Measurements from ENCODE around the gene OXLD1. TPM values are rescaled to one million over a fixed set of nuclear protein-coding genes. Genes with fewer than 3 reads are reported as not detected.
A peak's percentile ranks its signal among the peaks of the same experiment; 100 is the strongest.

The OXLD1 gene
- total and polyA plus RNA-seq, 7 donors: 15.5 to 44.9 (median 23.6) TPM

- H3K4me1 ChIP-seq: peaks cover 15% of the 10 kb centered on the region
- H3K4me3 ChIP-seq: peak overlapping the region; percentile 97
- WGBS, 3 donors: 0 to 1% (median 1%) methylated on average over 33 to 37 of the region's 37 CpGs
- H3K9me3 ChIP-seq: no peaks in the 10 kb centered on the region
- peak overlapping the region; percentile 84 for H3K27ac ChIP-seq
- H3K27me3 ChIP-seq (ENCODE audit: insufficient read depth in 3 of 3, low read length in 2 of 3): no peaks in the 10 kb centered on the region
- DNase-seq (no peak), ATAC-seq (peak in 1 of 4 donors; percentile 4)
- H3K36me3 ChIP-seq (ENCODE audit: insufficient read depth in 1 of 2, low read depth in 1 of 2): peaks cover 8 to 35% of the 10 kb centered on the region in 2 donors
- intact Hi-C loops (cut with DNase I): loop anchor here in 1 of 2 donors (5.0 kb wide), 1 partner anchor 46 kb away; the partner anchor contains the start of genes NPLOC4 and TSPAN10
- no peak for TF ChIP-seq CTCF (IDR thresholded peaks at IDR 0.05)
These were observed 16.8 kb upstream of the OXLD1 start for GRCh38 chr17:81683208-81683583.

- Histone ChIP-seq H3K27me3 (ENCODE audit: insufficient read depth in 3 of 3, low read length in 2 of 3) (no peaks in the 10 kb centered on the region), H3K27ac (peak overlapping the region; percentile 84), H3K36me3 (ENCODE audit: insufficient read depth in 1 of 2, low read depth in 1 of 2) (peaks cover 4 to 30% of the 10 kb centered on the region in 2 donors), H3K4me3 (peak overlapping the region; percentile 97), H3K4me1 (peaks cover 15% of the 10 kb centered on the region), H3K9me3 (no peaks in the 10 kb centered on the region)
- DNase-seq: no peak
- no peak for ATAC-seq
- WGBS, 3 donors: 39 to 41% (median 41%) methylated on average over 19 of the region's 19 CpGs
- no peak for TF ChIP-seq CTCF (IDR thresholded peaks at IDR 0.05)
- intact Hi-C loops (cut with DNase I): loop anchor here in 1 of 2 donors (5.0 kb wide), 1 partner anchor 45 kb away; the partner anchor contains the start of genes NPLOC4 and TSPAN10
These were observed 16.3 kb upstream of the OXLD1 start for GRCh38 chr17:81682565-81683207.

- Histone ChIP-seq H3K27me3 (ENCODE audit: insufficient read depth in 3 of 3, low read length in 2 of 3) (no peaks in the 10 kb centered on the region), H3K27ac (no peak overlapping the region), H3K9me3 (no peaks in the 10 kb centered on the region), H3K4me3 (no peak overlapping the region), H3K4me1 (peaks cover 15% of the 10 kb centered on the region), H3K36me3 (ENCODE audit: insufficient read depth in 1 of 2, low read depth in 1 of 2) (peaks cover 0 to 19% of the 10 kb centered on the region in 2 donors)
- 45 to 50% (median 46%) methylated on average over 12 to 17 of the region's 17 CpGs for WGBS, 3 donors
- DNase-seq (peak in 1 of 2 donors; percentile 50), ATAC-seq (no peak)
- intact Hi-C loops (cut with DNase I): loop anchor here in 1 of 2 donors (5.0 kb wide), 1 partner anchor 44 kb away; the partner anchor contains the start of genes NPLOC4 and TSPAN10
- TF ChIP-seq CTCF (IDR thresholded peaks at IDR 0.05): no peak
These were observed 15.3 kb upstream of the OXLD1 start for GRCh38 chr17:81681672-81682071.

GRCh38 chr17:81680150-81680549 is 13.7 kb upstream of the OXLD1 start:
- TF ChIP-seq CTCF (IDR thresholded peaks at IDR 0.05): no peak
- Histone ChIP-seq H3K9me3 (no peaks in the 10 kb centered on the region), H3K27me3 (ENCODE audit: insufficient read depth in 3 of 3, low read length in 2 of 3) (no peaks in the 10 kb centered on the region), H3K4me3 (no peak overlapping the region), H3K27ac (no peak overlapping the region), H3K4me1 (peaks cover 11% of the 10 kb centered on the region), H3K36me3 (ENCODE audit: insufficient read depth in 1 of 2, low read depth in 1 of 2) (peaks cover 0 to 6% of the 10 kb centered on the region in 2 donors)
- intact Hi-C loops (cut with DNase I): loop anchor here in 1 of 2 donors (5.0 kb wide), 1 partner anchor 43 kb away; the partner anchor contains the start of genes NPLOC4 and TSPAN10
- 57 to 67% (median 59%) methylated on average over 11 of the region's 11 CpGs for WGBS, 3 donors
- ATAC-seq (no peak), DNase-seq (no peak)
